Measurements from ENCODE around the gene CACNA1F.
A peak's percentile ranks its signal among the peaks of the same experiment; 100 is the strongest.

Gene CACNA1F

DNA sequence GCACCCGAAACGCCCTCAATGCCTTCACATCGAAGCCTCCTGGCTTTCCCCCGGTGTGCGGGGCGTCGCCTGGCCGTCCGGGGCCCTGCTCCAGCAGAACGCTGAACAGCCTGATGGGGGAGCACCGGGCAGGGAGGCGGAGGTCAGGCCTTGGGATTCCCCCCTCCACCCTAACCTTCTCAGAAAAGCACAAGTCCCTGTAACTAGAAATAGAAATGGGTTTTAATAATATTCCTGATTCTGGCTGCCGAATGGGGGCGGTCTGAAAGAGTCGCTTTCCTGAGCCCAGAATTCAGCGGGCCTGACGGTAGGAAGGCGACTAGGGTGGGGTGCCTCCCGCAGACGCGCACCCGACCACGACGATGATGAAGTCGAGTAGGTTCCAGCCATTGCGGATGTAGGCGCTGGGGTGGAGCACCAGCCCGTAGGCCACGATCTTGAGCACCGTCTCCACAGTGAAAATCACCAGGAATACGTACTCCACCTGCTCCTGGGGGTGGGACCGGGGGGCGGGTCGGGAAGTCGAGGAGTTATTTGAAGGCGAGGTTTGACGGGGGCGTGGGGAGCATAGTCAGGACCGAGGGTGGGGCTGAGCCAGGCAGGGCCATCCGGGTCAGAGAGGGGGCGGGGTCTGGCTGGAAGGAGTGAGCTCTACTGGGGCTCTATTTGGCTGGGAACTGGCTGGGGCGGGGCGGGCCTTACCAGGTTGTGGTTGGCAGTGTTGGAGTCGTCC, 2.5 kb downstream of the CACNA1F start:
- peak; percentile 49 to 61 for DNase-seq (ENCODE audit: low read depth in 2 of 2)

- DNase-seq (ENCODE audit: low read depth in 2 of 2), result no peak
These were observed 5.0 kb downstream of the CACNA1F start for GRCh38 chrX:49228185-49228584.

DNA sequence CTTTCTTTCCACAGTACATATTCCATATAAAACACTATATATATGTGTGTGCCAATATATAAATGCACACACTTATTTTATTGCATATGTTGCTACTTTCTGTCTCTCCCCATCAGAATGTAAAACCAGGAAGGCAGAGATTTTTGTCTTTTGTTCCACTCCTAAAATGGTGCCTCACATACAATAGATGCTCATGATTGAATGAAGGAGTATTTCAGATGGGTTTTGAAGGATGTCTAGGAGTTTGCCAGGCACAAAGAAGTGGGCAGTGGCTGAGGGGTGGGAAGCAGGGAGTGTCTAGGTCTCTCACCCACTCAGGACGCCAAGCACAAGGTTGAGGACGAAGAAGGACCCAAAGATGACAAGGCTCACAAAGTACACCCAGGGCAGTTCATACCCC, 5.4 kb downstream of the CACNA1F start:
- no peak for DNase-seq (ENCODE audit: low read depth in 2 of 2)

DNA sequence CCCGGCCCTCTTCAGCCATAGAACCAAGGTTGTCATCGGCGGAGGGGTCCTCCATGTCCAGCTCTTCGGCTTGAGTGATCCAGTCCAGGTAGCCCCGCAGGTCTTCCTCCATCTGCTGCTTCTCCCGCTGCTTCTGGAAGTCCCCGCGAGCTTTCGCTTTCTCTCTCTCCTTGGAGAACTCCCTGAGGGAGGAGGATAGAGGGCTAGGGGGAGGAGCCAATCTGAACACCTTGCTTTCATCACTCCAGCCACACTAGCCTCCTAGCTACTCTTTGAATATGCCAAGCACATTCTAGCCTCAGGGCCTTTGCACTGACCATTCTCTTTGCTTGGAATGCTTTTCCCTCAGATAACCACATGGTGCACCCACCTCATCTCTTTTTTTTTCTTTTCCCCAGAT, 6.2 kb downstream of the CACNA1F start:
- no peak for DNase-seq (ENCODE audit: low read depth in 2 of 2)

- DNase-seq (ENCODE audit: low read depth in 2 of 2), result no peak
These were observed 7.3 kb downstream of the CACNA1F start for GRCh38 chrX:49225858-49226257.

DNA sequence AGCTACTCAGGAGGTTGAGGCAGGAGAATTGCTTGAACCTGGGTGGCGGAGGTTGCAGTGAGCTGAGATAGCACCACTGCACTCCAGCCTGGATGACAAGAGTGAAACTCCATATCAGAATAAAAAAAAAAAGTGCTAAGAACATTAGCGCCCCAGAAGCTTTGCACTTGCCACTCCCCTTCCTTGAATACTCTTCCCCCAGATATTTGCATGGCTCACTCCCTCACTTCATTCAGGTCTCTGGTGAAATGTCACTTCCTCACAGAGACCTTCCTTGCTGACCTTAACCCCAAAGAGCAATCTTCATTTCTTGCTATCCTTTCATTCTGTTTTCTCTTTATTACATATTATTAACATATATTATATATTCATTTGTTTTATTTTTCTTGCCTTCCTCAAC, 11.3 kb downstream of the CACNA1F start:
- no peak for DNase-seq (ENCODE audit: low read depth in 2 of 2)

DNA sequence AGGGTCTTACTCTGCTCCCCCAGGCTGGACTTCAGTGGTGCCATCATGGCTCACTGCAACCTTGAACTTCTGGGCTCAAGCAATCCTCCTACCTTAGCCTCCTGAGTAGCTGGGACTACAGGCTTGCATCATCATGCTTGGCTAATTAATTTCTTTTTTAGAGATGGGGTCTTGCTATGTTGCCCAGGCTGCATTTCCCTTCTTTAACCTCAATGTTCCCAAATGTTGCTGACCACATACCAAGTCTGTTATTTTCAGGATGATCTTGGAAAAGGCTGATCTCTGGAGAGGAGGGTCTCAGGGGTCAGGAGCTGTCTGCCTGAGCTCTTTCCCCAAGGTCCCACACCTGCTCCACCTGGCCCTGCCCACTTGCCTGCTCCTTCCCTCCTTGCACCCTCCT, 13.0 kb downstream of the CACNA1F start:
- no peak for DNase-seq (ENCODE audit: low read depth in 2 of 2)

DNA sequence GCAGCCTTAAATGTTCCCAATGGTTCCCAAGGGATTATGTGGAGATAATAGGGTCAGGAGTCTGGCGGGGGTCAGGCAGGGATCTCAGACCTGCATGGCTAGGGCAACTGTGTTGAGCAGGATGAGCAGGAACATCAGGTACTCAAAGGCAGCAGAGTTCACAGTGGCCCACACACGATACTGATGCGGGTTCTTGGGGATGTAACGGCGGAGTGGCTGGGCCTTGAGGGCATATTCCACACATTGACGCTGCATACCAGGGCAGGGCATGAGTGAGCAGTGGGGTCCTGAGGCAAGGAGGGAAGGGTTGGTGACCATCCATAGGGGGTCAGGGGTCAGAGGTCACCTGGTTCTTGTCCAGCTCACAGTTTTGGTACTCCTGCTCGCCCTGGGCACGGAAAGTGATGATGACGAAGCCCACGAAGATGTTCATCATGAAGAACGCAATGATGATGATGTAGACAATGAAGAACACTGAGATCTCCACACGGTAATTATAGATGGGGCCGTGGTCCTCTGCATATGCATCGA, 18.1 kb downstream of the CACNA1F start:
- no peak for DNase-seq (ENCODE audit: low read depth in 2 of 2)

- DNase-seq (ENCODE audit: low read depth in 2 of 2), result no peak
These were observed 18.7 kb downstream of the CACNA1F start for GRCh38 chrX:49214416-49214815.

- no peak for DNase-seq (ENCODE audit: low read depth in 2 of 2)
These were observed 20.3 kb downstream of the CACNA1F start for GRCh38 chrX:49212861-49213260.

GRCh38 chrX:49212209-49212608, 20.9 kb downstream of the CACNA1F start:
- DNase-seq (ENCODE audit: low read depth in 2 of 2), result no peak

DNA sequence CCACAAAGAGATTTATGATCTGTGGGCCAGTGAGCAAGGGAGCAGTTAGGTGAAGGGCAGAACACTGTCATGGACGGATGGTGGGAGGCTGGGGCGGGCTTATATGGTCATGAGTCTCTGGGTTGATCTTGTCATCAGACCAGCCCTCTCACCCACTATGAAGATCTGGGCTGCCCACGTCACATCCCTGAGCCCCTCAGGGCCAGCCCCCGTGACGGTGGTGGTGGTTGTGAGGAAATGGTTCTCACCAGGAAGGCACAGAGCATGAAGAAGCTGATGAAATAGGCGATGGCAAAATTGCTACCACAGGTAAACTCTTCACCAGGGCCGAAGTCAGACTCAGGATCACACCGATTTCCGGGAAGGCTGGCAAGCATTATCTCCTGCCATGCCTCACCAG, 22.1 kb downstream of the CACNA1F start:
- DNase-seq (ENCODE audit: low read depth in 2 of 2), result no peak

DNA sequence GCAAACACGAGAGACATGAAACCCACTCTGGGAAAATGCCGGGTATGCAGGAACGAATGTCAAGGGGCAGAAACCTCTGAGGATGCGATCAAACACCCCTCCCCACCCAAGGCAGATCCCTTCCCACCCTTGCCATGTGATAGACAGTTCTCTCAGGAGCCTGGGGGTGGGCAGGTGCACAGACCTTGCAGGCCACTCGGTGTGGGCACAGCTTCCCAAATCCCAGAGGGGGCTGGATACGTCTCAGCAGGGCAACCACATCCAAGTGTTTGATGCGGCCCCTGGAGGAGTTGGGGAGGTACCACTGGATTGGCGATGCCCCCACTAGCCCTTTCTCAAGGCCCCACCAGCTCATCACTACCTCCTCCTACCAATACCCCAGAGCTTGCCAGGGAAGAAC, 22.7 kb downstream of the CACNA1F start:
- no peak for DNase-seq (ENCODE audit: low read depth in 2 of 2)

DNA sequence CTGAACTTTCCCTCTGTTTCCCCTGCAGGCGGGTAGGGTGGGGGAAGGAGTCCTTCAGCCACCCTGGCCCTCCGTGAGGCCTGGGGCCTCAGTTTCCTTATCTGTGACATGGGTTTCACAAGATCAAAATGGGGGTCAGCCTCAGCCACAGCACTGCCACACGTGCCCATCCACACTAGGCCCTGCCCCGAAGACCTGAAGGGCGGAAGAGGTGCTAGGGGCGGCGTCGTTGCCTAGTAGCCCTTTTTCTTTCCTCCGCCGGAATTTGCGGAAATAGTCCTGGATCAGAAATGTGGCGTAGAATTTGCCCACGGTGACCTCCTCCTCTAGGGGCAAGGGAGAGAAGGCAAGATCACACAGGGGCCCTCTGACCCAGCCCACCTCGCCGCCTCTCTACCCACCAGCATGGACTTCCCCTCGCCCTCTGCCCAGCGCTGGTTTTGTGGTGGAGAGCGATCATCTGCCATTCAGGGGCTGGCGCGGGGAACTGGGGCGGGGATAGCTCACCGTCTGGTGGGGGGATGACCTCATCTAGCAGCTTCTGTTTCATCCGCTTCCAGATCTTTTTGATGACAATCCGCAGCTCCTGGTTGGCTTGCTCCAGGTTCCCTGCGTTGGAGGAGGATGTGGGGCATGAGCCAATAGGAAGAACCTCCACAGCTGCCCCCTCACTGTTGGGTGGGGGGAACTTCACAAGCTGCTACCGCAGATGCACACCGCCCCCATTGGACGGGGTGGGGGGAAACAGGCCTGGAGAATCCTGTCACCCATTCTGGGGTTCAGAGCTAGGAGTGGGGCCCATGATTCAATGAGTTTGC, 23.5 kb downstream of the CACNA1F start:
- DNase-seq (ENCODE audit: low read depth in 2 of 2), result no peak

DNA sequence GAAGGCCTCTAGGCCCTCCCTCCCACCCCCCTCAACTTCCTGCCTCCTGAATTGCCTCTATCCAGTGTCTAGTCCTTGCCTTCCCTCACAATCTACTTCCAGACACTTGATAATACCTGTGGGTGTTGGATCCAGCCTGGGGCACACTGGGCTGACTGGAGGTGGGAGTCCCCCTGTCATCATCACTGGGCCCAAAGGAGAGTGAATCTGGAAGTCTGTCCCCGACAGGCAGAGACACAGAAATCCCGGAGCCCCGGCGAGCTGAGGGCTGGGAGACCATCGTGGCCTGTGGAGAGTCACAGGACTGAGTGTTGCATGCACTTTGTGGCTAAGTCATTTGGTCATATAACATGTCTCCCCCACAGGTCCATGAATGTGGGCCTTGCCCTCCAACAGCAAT, 24.7 kb downstream of the CACNA1F start:
- no peak for DNase-seq (ENCODE audit: low read depth in 2 of 2)

DNA sequence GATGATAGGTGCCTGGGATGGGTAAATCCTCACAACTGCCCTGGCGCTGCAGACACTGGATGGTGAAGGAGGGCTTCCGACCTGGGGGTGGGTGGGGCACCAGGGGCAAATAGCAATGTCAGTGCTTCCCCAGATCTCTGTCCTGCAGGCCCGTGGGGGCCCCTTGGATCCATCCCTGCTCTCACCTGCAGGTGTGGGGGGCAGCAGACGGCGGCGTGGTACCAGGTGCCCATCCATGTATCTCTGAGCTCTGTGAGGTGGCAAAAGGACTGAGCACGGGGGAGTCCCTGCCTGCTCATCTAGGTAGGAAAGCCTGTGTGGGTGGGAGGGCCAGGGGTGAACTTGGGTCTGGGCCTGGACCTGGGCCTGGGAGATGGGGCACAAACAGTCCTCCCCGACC, 26.6 kb downstream of the CACNA1F start:
- no peak for DNase-seq (ENCODE audit: low read depth in 2 of 2)

DNA sequence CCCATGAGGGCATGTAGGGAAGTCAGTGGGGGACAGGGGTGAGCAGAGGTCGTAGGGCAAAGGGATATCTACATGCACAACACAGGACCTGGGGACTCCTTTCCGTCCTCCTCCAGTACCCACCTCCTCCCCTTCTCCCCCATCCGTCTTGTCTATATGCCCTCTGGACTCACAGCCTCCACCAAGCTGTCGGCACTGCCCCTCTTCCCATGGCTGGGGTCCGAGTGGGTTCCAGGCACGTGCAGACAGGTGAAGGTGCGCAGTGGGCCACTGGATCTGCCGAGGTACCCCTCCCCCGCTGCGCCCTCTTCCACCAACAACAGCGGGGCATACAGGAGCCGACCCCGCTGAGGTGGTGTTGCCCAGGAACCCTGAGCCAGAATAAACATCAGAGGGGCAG, 27.7 kb downstream of the CACNA1F start:
- DNase-seq (ENCODE audit: low read depth in 2 of 2), result no peak

DNA sequence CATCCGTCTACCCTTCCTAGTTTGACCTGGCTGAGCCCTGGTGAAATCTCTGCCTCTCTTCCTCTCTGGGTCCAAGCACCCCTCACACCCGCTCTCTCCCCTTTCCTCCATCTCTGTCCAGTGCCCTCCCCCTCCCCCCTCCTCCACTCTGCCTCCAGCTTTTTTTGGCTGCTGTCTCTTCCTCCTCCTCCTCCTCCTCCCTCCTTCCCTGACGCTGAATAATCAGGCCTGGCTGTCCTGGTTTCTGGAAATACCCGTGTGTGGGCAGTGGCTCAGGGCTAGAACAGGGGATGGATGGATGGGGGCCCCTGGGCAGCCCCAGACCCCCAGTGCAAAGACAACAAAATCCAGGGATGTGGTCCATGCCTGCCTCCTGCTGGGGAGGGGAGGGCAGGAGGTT, 28.4 kb downstream of the CACNA1F start:
- DNase-seq (ENCODE audit: low read depth in 2 of 2), result no peak

DNA sequence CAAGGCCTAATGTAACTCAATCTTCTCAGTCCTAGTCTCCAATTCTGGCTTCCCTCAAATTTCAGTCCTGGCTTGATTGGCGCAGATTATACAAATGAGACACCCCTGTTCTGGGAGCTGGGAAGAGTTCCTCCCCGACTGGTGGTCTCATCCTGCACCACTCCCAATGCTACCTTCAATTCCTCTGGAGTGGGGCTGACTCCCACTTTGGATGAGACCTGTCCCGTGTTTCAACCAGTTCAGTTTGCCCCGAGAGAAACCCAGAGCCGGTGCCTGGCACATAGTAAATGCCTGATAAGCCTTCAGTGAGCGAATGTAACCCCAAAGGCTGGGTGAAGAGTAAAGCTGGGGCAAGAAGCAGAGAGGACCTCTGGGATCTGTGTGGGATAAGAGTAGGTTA, 29.1 kb downstream of the CACNA1F start:
- no peak for DNase-seq (ENCODE audit: low read depth in 2 of 2)

GRCh38 chrX:49203536-49203935, 29.6 kb downstream of the CACNA1F start:
- no peak for DNase-seq (ENCODE audit: low read depth in 2 of 2)

DNA sequence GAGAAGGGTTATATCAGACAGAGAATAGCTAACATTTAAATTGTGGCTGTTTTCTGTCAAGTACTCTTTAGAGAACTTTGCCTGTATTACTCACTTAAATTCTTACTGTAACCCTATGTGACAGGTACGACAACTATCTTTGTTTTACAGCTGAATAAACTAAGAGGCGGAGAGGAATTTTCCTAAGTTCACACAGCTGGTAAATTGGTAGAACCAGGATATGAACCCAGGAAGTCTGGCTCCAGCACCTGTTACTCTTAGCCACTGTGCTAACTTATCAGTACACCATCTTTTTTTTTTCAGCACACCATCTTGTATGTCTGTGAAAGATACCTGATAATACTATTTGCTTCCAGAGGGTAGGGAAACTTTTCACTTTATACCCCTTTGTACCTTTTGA, 31.1 kb downstream of the CACNA1F start:
- no peak for DNase-seq (ENCODE audit: low read depth in 2 of 2)

- DNase-seq (ENCODE audit: low read depth in 2 of 2), result peak; percentile 75 to 77
These were observed 33.0 kb downstream of the CACNA1F start, which contains the start of gene SYP for GRCh38 chrX:49199906-49200771. Gene SYP (minus strand): TSS chrX:49200193. CDS start chrX:49200186, 7 bp downstream.
